GM18867 (cell line): ENCODE data around the gene RBM45.

Experiments used
- ATAC-seq: cut with Tn5 transposase; IDR thresholded peaks from one replicate; pipeline ENCODE4 v1.9.1; 2021; ENCODE audit warnings: mild to moderate bottlenecking, moderate library complexity; ENCODE audit not compliant: unreplicated experiment

Gene RBM45

GRCh38 chr2:178155524-178155923 is 43.3 kb downstream of the RBM45 start:
- ATAC-seq: no peak

- ATAC-seq: no peak
Observed at GRCh38 chr2:178157574-178157973, 45.3 kb downstream of the RBM45 start.

GRCh38 chr2:178159966-178160365 is 47.7 kb downstream of the RBM45 start:
- no peak for ATAC-seq

GRCh38 chr2:178160601-178161000 is 48.4 kb downstream of the RBM45 start:
- ATAC-seq: no peak

- ATAC-seq: no peak
Observed at GRCh38 chr2:178163395-178163794, 51.2 kb downstream of the RBM45 start.

- no peak for ATAC-seq
Observed at GRCh38 chr2:178163911-178164310, 51.7 kb downstream of the RBM45 start.

GRCh38 chr2:178173657-178174056 is 61.4 kb downstream of the RBM45 start:
- no peak for ATAC-seq

- ATAC-seq: no peak
Observed at GRCh38 chr2:178177066-178177679, 64.9 kb downstream of the RBM45 start.
